Suprapubic skin (tissue), 4 donors: Measurements from ENCODE around the gene WDFY4. TPM values are rescaled to one million over a fixed set of nuclear protein-coding genes. Genes with fewer than 3 reads are reported as not detected.

Experiments
- DNase-seq, 2 donors: peaks; one replicate each; pipeline ENCODE4 v3.0.0-alpha.2; 2019; ENCODE audit warnings: low spot score in 2 of 2
- H3K27ac ChIP-seq: fragments of 200-600 bp; sonication (generic); one replicate; pipeline ENCODE4 v1.5.1; 2019
- H3K27me3 ChIP-seq: fragments of 200-600 bp; sonication (generic); one replicate; pipeline ENCODE4 v1.5.1; 2019
- H3K36me3 ChIP-seq: fragments of 200-600 bp; sonication (generic); one replicate; pipeline ENCODE4 v1.5.1; 2019
- H3K4me1 ChIP-seq: fragments of 200-600 bp; sonication (generic); one replicate; pipeline ENCODE4 v1.5.1; 2019
- H3K4me3 ChIP-seq: fragments of 200-600 bp; sonication (generic); one replicate; pipeline ENCODE4 v1.5.1; 2019; ENCODE audit warnings: mild to moderate bottlenecking
- H3K9me3 ChIP-seq: fragments of 200-600 bp; sonication (generic); one replicate; pipeline ENCODE4 v1.5.1; 2019
- EP300 ChIP-seq: sonication (generic); formaldehyde crosslinking; IDR thresholded peaks from one replicate; pipeline ENCODE4 v1.6.1; 2017; ENCODE audit warnings: antibody characterized with exemption
- POLR2A ChIP-seq, 2 donors: fragments of 450-650 bp; IDR thresholded peaks; one replicate each; pipeline ENCODE4 v1.6.1; 2017; ENCODE audit warnings: antibody characterized with exemption in 2 of 2, mild to moderate bottlenecking in 2 of 2, moderate library complexity in 2 of 2
- POLR2AphosphoS5 ChIP-seq, 3 donors: sonication (generic); formaldehyde crosslinking; IDR thresholded peaks; one replicate each; pipeline ENCODE4 v1.6.1; 2017; ENCODE audit warnings: antibody characterized with exemption in 3 of 3
- WGBS: methylation state at CpG from one replicate; pipeline ENCODE4 v1.1.5; 2018; 5-methylcytosine and 5-hydroxymethylcytosine counted together
- total RNA-seq, 4 donors: library from RNA; depleted of rRNA; stranded (reverse); fragments of >200 nt; gene quantifications; one replicate each; pipeline ENCODE4 v1.1.0, GENCODE V29; 2016
- TF ChIP-seq, protein P1 (sequence below), 2 donors: fragments of 200-600 bp in 1 of 2; fragments of 450-650 bp in 1 of 2; sonication (generic) in 1 of 2; IDR thresholded peaks; one replicate each; pipeline ENCODE4 v1.5.1; 2016 to 2019; ENCODE audit warnings: antibody characterized with exemption in 2 of 2, mild to moderate bottlenecking in 1 of 2, moderate library complexity in 1 of 2

WDFY4 gene
- total RNA-seq, 4 donors from 2014 or later = 0.57 to 2.9 (median 1.0) TPM

GRCh38 chr10:48821692-48822091 lies 137.0 kb downstream of the WDFY4 start:
- Histone ChIP-seq H3K27me3 (no peaks in the 10 kb centered on the region), H3K36me3 (no peaks in the 10 kb centered on the region), H3K9me3 (no peaks in the 10 kb centered on the region), H3K4me1 (no peaks in the 10 kb centered on the region), H3K4me3 (no peak overlapping the region), H3K27ac (no peak overlapping the region)
- 97% methylated on average over 3 of the region's 3 CpGs for WGBS
- no peak for DNase-seq
- no peak for TF ChIP-seq POLR2AphosphoS5 (IDR thresholded peaks at IDR 0.05)
- no peak for TF ChIP-seq POLR2A (IDR thresholded peaks at IDR 0.05)
- TF ChIP-seq, protein P1, sequence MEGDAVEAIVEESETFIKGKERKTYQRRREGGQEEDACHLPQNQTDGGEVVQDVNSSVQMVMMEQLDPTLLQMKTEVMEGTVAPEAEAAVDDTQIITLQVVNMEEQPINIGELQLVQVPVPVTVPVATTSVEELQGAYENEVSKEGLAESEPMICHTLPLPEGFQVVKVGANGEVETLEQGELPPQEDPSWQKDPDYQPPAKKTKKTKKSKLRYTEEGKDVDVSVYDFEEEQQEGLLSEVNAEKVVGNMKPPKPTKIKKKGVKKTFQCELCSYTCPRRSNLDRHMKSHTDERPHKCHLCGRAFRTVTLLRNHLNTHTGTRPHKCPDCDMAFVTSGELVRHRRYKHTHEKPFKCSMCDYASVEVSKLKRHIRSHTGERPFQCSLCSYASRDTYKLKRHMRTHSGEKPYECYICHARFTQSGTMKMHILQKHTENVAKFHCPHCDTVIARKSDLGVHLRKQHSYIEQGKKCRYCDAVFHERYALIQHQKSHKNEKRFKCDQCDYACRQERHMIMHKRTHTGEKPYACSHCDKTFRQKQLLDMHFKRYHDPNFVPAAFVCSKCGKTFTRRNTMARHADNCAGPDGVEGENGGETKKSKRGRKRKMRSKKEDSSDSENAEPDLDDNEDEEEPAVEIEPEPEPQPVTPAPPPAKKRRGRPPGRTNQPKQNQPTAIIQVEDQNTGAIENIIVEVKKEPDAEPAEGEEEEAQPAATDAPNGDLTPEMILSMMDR (IDR thresholded peaks at IDR 0.05) = no peak
- TF ChIP-seq EP300 = no peak

- H3K36me3 ChIP-seq = no peaks in the 10 kb centered on the region
- H3K9me3 ChIP-seq = no peaks in the 10 kb centered on the region
- H3K4me3 ChIP-seq = no peak overlapping the region
- TF ChIP-seq POLR2A (IDR thresholded peaks at IDR 0.05) (no peak), POLR2AphosphoS5 (IDR thresholded peaks at IDR 0.05) (no peak), EP300 (no peak)
- TF ChIP-seq, protein P1 (IDR thresholded peaks at IDR 0.05) = no peak
- 94% methylated on average over 2 of the region's 2 CpGs for WGBS
- H3K4me1 ChIP-seq = no peaks in the 10 kb centered on the region
- no peaks in the 10 kb centered on the region for H3K27me3 ChIP-seq
- no peak for DNase-seq
- H3K27ac ChIP-seq = no peak overlapping the region
Observed at GRCh38 chr10:48833674-48834073, 149.0 kb downstream of the WDFY4 start.

- 96% methylated on average over 2 of the region's 2 CpGs for WGBS
- Histone ChIP-seq H3K4me1 (no peaks in the 10 kb centered on the region), H3K36me3 (no peaks in the 10 kb centered on the region), H3K27ac (no peak overlapping the region), H3K4me3 (no peak overlapping the region), H3K9me3 (no peaks in the 10 kb centered on the region), H3K27me3 (no peaks in the 10 kb centered on the region)
- TF ChIP-seq EP300 (no peak), POLR2AphosphoS5 (IDR thresholded peaks at IDR 0.05) (no peak), POLR2A (IDR thresholded peaks at IDR 0.05) (no peak)
- TF ChIP-seq, protein P1 (IDR thresholded peaks at IDR 0.05) = no peak
- no peak for DNase-seq
Observed at GRCh38 chr10:48834189-48834965, 149.7 kb downstream of the WDFY4 start.

DNA sequence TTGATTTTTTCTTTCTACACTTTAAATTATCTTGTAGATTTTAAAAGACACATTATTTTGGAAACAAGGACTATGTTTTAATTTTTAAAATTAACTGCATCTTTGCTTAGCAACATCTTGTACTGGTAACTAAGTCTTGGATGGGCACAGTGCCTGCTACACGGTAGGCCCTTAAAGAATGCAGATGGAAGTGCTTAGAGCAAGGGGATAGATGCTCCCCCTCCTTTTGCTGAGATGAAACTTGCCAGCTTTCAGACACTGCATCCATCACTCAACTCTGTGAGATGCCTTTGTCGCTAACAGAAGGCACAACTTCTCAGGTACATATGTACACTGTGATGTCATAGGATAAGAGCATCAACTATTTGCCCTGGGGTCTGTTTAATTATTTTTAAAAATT lies 151.1 kb downstream of the WDFY4 start:
- Histone ChIP-seq H3K4me1 (no peaks in the 10 kb centered on the region), H3K27me3 (no peaks in the 10 kb centered on the region), H3K4me3 (no peak overlapping the region), H3K9me3 (no peaks in the 10 kb centered on the region), H3K27ac (no peak overlapping the region), H3K36me3 (no peaks in the 10 kb centered on the region)
- 60% methylated on average over 2 of the region's 2 CpGs for WGBS
- DNase-seq = no peak
- no peak for TF ChIP-seq POLR2A (IDR thresholded peaks at IDR 0.05)
- TF ChIP-seq EP300 = no peak
- TF ChIP-seq, protein P1 (IDR thresholded peaks at IDR 0.05) = no peak
- no peak for TF ChIP-seq POLR2AphosphoS5 (IDR thresholded peaks at IDR 0.05)

- H3K36me3 ChIP-seq = no peaks in the 10 kb centered on the region
- H3K4me1 ChIP-seq = no peaks in the 10 kb centered on the region
- no peak overlapping the region for H3K4me3 ChIP-seq
- no peak overlapping the region for H3K27ac ChIP-seq
- no peaks in the 10 kb centered on the region for H3K9me3 ChIP-seq
- no peak for DNase-seq
- 90% methylated on average over 2 of the region's 2 CpGs for WGBS
- no peaks in the 10 kb centered on the region for H3K27me3 ChIP-seq
- TF ChIP-seq POLR2A (IDR thresholded peaks at IDR 0.05) (no peak), EP300 (no peak), POLR2AphosphoS5 (IDR thresholded peaks at IDR 0.05) (no peak)
- TF ChIP-seq, protein P1 (IDR thresholded peaks at IDR 0.05) = no peak
Observed at GRCh38 chr10:48836605-48837004, 151.9 kb downstream of the WDFY4 start.
